Esophagus squamous epithelium (tissue), 5 donors: ENCODE data around the gene BPIFB3. TPM values are rescaled to one million over a fixed set of nuclear protein-coding genes. Genes with fewer than 3 reads are reported as not detected.
"Not testable (repeated sequence)": the region's sequence is repeated elsewhere in the genome, so short reads cannot be mapped to it uniquely, and the experiment has no call there.

Experiments used
- DNase-seq: peaks from one replicate; lab custom pipeline; 2025; lab: John Stamatoyannopoulos, UW
- H3K27ac ChIP-seq, 4 donors: fragments of 200-600 bp; sonication (generic); one replicate each; pipeline ENCODE4 v1.5.1; 2016 to 2019; ENCODE audit warnings: mild to moderate bottlenecking in 1 of 4
- H3K27me3 ChIP-seq, 4 donors: fragments of 200-600 bp; sonication (generic); 1 replicate in 3 of 4; 2 replicates in 1 of 4; pipeline versions ENCODE4 v1.5.1 to v1.6.0; 2017 to 2021; ENCODE audit warnings: antibody characterized with exemption in 1 of 4
- H3K36me3 ChIP-seq, 3 donors: fragments of 200-600 bp; sonication (generic); one replicate each; pipeline ENCODE4 v1.5.1; 2016 to 2019
- H3K4me1 ChIP-seq, 3 donors: fragments of 200-600 bp; sonication (generic); one replicate each; pipeline ENCODE4 v1.5.1; 2017 to 2019
- H3K4me3 ChIP-seq, 4 donors: fragments of 200-600 bp; sonication (generic); 1 replicate in 3 of 4; 2 replicates in 1 of 4; pipeline ENCODE4 v1.5.1; 2016 to 2019; ENCODE audit warnings: mild to moderate bottlenecking in 2 of 4, moderate library complexity in 1 of 4
- H3K9me3 ChIP-seq, 3 donors: fragments of 200-600 bp; sonication (generic); one replicate each; pipeline ENCODE4 v1.5.1; 2016 to 2019
- POLR2A ChIP-seq, 4 donors: fragments of 450-650 bp; IDR thresholded peaks; one replicate each; pipeline ENCODE4 v1.6.1; 2017; ENCODE audit warnings: antibody characterized with exemption in 4 of 4, mild to moderate bottlenecking in 4 of 4, moderate library complexity in 3 of 4
- WGBS, 2 donors: methylation state at CpG; one replicate each; pipeline ENCODE4 v1.1.5; 2018; 5-methylcytosine and 5-hydroxymethylcytosine counted together
- intact Hi-C: fragments of 100-400 bp; cut with DNase I; formaldehyde crosslinking; loops from one replicate; pipeline ENCODE4 v1.15.0; 2022
- total RNA-seq, 4 donors: library from RNA; depleted of rRNA; stranded (reverse); fragments of >200 nt; gene quantifications; one replicate each; pipeline ENCODE4 v1.1.0, GENCODE V29; 2016
- TF ChIP-seq, protein P1 (sequence below), 6 experiments: fragments of 450-650 bp in 4 of 6; fragments of 200-600 bp in 2 of 6; sonication (generic) in 2 of 6; IDR thresholded peaks; one replicate each; pipeline ENCODE4 v1.5.1; 2016 to 2019; ENCODE audit warnings: antibody characterized with exemption in 6 of 6, mild to moderate bottlenecking in 4 of 6, moderate library complexity in 4 of 6
- donor health status: DM: yes; HTN: yes; CAD: no.

BPIFB3 gene
- total RNA-seq, 4 donors from 2014 or later = not detected

DNA sequence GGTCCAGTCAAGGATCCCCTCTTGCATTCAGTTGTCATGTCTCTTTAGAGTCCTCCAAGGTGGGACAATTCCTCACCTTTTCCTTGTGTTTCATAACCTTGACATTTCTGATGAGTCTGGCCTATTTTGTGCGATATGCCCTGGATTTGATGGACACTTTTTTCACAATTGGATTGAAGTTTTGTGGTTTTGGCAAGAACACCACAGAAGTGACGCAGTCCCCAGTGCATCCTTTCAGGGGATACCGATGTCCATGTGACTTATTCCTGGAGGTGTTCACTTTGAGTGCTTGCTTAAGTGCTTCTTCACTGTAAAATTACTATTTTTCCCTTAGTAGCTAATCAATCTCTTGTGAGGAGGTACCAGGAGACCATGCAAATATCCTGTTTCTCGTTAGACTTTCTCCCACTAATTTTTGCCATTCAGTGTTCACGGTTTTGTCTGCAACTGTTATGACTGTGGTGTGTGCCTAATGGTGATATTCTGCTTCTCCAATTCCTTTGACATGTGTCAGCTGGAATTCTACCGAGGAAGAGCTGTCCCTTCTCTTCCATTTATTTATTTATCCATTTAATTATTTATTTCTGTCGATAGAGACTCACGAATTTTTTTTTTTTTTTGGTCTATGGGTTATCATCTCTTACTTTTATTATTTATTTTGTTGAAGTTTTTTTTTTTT lies 56.6 kb downstream of the BPIFB3 start:
- 71 to 79% methylated on average over 8 of the region's 8 CpGs for WGBS, 2 donors
- no peak for TF ChIP-seq POLR2A (IDR thresholded peaks at IDR 0.05)
- TF ChIP-seq, protein P1, sequence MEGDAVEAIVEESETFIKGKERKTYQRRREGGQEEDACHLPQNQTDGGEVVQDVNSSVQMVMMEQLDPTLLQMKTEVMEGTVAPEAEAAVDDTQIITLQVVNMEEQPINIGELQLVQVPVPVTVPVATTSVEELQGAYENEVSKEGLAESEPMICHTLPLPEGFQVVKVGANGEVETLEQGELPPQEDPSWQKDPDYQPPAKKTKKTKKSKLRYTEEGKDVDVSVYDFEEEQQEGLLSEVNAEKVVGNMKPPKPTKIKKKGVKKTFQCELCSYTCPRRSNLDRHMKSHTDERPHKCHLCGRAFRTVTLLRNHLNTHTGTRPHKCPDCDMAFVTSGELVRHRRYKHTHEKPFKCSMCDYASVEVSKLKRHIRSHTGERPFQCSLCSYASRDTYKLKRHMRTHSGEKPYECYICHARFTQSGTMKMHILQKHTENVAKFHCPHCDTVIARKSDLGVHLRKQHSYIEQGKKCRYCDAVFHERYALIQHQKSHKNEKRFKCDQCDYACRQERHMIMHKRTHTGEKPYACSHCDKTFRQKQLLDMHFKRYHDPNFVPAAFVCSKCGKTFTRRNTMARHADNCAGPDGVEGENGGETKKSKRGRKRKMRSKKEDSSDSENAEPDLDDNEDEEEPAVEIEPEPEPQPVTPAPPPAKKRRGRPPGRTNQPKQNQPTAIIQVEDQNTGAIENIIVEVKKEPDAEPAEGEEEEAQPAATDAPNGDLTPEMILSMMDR (IDR thresholded peaks at IDR 0.05) = no peak
- no peaks in the 10 kb centered on the region for H3K36me3 ChIP-seq
- intact Hi-C loops = no loop called here
- no peak overlapping the region for H3K4me3 ChIP-seq
- no peak overlapping the region for H3K27ac ChIP-seq
- H3K27me3 ChIP-seq = peaks cover 0 to 8% (median 0%) of the 10 kb centered on the region in 4 donors
- no peak for DNase-seq
- peaks cover 0 to 9% (median 0%) of the 10 kb centered on the region in 3 donors for H3K4me1 ChIP-seq
- H3K9me3 ChIP-seq = no peaks in the 10 kb centered on the region

DNA sequence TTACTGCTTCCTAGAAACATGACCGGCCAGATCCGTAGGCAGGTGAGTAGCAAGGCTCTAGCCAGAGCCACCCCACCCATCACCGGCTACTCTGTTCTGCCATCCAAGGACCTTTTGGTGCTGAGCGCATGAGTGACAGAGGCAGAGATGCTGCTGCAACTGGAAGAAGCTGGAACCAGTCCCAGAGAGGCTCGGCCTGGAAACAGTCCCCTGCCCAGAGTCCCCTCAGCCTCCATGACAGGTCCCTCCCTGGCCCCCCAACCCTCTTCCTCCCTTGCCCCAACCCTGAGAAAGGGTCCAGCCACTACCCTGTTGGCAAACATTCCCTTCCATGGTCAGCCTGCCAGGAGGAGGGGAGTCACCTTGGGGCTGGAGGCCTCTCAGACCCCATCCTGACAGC lies 57.6 kb downstream of the BPIFB3 start:
- WGBS, 2 donors = 93% methylated on average over 4 of the region's 5 CpGs; no CpG with 5 or more reads in 1 of the 2 donors
- Histone ChIP-seq H3K4me1 (peaks cover 0 to 9% (median 0%) of the 10 kb centered on the region in 3 donors), H3K36me3 (no peaks in the 10 kb centered on the region), H3K27me3 (peaks cover 0 to 8% (median 0%) of the 10 kb centered on the region in 4 donors), H3K4me3 (no peak overlapping the region), H3K9me3 (no peaks in the 10 kb centered on the region), H3K27ac (no peak overlapping the region)
- intact Hi-C loops = no loop called here
- no peak for TF ChIP-seq POLR2A (IDR thresholded peaks at IDR 0.05)
- TF ChIP-seq, protein P1 (IDR thresholded peaks at IDR 0.05) = no peak
- no peak for DNase-seq

DNA sequence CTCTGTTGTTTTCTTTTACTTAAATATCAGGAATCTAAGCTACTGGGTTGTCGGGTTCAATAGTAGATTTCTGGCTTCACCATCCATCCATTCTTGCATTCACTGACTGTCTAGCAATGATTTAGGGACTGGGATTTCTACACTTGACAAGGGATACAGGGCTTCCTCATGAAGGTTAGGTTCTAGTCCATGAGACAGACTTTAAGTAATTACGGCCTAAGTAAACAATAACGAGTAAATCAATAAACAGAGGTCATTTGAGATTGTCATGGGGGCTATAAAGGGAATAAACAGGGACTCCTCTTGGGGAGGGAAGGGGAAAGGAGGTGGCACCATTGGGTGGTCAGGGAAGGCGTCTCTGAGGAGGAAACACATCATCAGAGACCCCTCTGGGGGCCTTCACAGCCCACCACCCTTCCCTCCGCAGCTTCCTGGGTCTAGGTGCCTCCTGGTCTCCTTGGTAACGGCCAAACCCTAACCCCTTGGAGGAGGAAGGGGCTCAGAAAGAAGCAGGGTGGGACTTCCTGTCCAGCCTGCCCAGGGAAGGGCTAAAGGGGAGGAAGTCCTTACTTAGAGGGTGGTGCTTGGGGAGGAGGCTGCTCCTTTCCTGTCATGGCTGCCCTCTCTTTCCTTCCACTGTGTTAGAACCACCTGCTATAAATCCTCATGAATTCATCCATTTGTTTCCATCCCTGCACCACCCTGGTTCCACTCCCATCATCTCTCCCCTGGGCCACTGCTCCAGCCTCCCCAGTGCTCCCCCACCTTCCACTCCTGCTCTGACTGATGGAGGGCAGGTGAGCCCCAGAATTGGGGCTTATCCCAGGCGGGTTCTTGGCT lies 59.1 kb downstream of the BPIFB3 start:
- H3K36me3 ChIP-seq = no peaks in the 10 kb centered on the region
- H3K27ac ChIP-seq = no peak overlapping the region
- H3K9me3 ChIP-seq = no peaks in the 10 kb centered on the region
- DNase-seq = no peak
- peaks cover 0 to 9% (median 0%) of the 10 kb centered on the region in 3 donors for H3K4me1 ChIP-seq
- WGBS, 2 donors = 65 to 71% methylated on average over 6 to 7 of the region's 7 CpGs
- no peak overlapping the region for H3K4me3 ChIP-seq
- intact Hi-C loops = no loop called here
- TF ChIP-seq, protein P1 (IDR thresholded peaks at IDR 0.05) = no peak
- no peak for TF ChIP-seq POLR2A (IDR thresholded peaks at IDR 0.05)
- H3K27me3 ChIP-seq = peaks cover 0 to 8% (median 0%) of the 10 kb centered on the region in 4 donors

DNA sequence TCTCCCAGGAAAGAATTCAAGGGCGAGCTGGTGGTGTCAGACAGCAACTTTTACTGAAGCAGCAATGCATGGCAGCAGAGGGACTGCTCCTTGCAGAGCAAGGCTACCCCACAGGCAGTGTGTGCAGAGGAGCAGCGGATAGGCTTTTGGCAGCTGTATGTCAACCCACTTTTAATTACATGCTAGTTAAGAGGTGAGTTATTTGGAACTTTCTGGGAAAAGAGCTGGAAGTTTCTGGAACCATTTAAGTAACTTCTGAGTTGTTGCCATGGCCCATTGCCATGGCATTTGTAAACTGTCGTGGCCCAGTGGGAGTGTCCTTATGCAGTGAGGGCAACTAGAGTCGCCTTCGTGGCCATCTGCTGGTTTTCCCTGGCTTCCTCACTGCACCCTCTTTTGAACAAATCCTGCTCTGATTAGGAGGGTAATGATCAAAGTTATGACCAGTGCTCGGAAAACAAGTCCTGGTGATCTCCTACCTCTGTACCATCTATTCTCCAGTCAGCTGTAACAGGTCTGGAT lies 59.7 kb downstream of the BPIFB3 start:
- Histone ChIP-seq H3K27me3 (peaks cover 0 to 14% (median 0%) of the 10 kb centered on the region in 4 donors), H3K9me3 (no peaks in the 10 kb centered on the region), H3K27ac (no peak overlapping the region), H3K4me1 (peaks cover 0 to 9% (median 0%) of the 10 kb centered on the region in 3 donors), H3K4me3 (no peak overlapping the region), H3K36me3 (no peaks in the 10 kb centered on the region)
- TF ChIP-seq POLR2A (IDR thresholded peaks at IDR 0.05) = no peak
- TF ChIP-seq, protein P1 (IDR thresholded peaks at IDR 0.05) = no peak
- DNase-seq = no peak
- intact Hi-C loops = no loop called here
- 22 to 60% methylated on average over 3 to 6 of the region's 6 CpGs for WGBS, 2 donors

DNA sequence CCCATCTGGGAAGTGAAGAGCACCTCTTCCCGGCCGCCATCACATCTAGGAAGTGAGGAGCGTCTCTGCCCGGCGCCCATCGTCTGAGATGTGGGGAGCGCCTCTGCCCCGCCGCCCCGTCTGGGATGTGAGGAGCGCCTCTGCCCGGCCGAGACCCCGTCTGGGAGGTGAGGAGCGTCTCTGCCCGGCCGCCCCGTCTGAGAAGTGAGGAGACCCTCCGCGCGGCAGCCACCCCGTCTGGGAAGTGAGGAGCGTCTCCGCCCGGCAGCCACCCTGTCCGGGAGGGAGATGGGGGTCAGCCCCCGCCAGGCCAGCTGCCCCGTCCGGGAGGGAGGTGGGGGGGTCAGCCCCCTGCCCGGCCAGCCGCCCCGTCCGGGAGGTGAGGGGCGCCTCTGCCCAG lies 61.8 kb downstream of the BPIFB3 start:
- intact Hi-C loops, H3K9me3 ChIP-seq: not testable (repeated sequence)

More for the DNA sequence above, 61.8 kb downstream of the BPIFB3 start:
- H3K27me3 ChIP-seq = peaks cover 0 to 16% (median 0%) of the 10 kb centered on the region in 4 donors
- H3K4me1 ChIP-seq, H3K27ac ChIP-seq, H3K4me3 ChIP-seq, H3K36me3 ChIP-seq, DNase-seq: not testable (repeated sequence)
- WGBS, 2 donors = no CpG with 5 or more reads among the region's 34 CpGs
